H1 (cell line): ENCODE results near the gene ISL2. TPM values are rescaled to one million over a fixed set of nuclear protein-coding genes. Genes with fewer than 3 reads are reported as not detected.

Experiments
- CTCF ChIA-PET: fragments of 300-600 bp; sonication (Branson Sonifier 250); formaldehyde crosslinking; loops from one replicate; lab custom pipeline; 2021; ENCODE audit not compliant: partially characterized antibody; lab: Charles Lee
- POLR2A ChIA-PET: fragments of 300-600 bp; sonication (Branson Sonifier 250); formaldehyde crosslinking; loops from one replicate; lab custom pipeline; 2021; ENCODE audit warnings: inconsistent platforms; ENCODE audit not compliant: partially characterized antibody; lab: Charles Lee
- DNase-seq, 2 experiments: peaks; one replicate each; pipeline versions ENCODE4 v3.0.0 to v3.0.0-alpha.2; 2010 to 2022; ENCODE audit warnings: low spot score in 2 of 2, low read depth in 1 of 2, mixed read lengths in 1 of 2
- FAIRE-seq: peaks from 2 replicates; lab custom pipeline; 2011; peaks lifted over from hg19 to GRCh38; lab: Jason Lieb, UNC
- H2AFZ ChIP-seq: 2 replicates; pipeline ENCODE4 v1.8.1; 2012; ENCODE audit warnings: low read length, inconsistent platforms
- H2AK5ac ChIP-seq: 2 replicates; pipeline ENCODE4 v1.6.1; 2013; ENCODE audit warnings: low read depth, low read length
- H2BK120ac ChIP-seq: replicated peaks from 2 replicates; pipeline ENCODE3; 2013; ENCODE audit warnings: low read depth, low read length, inconsistent platforms
- H2BK12ac ChIP-seq: 2 replicates; pipeline ENCODE4 v1.6.1; 2013; ENCODE audit warnings: low read depth, low read length
- H2BK15ac ChIP-seq: 2 replicates; pipeline ENCODE4 v1.6.1; 2013; ENCODE audit warnings: low read length
- H2BK20ac ChIP-seq: 2 replicates; pipeline ENCODE4 v1.6.1; 2013; ENCODE audit warnings: low read length
- H2BK5ac ChIP-seq: 2 replicates; pipeline ENCODE4 v1.6.1; 2013; ENCODE audit warnings: low read depth, low read length
- H3K14ac ChIP-seq: 2 replicates; pipeline ENCODE4 v1.6.1; 2013; ENCODE audit warnings: inconsistent platforms; ENCODE audit not compliant: insufficient read length
- H3K18ac ChIP-seq: 2 replicates; pipeline ENCODE4 v1.6.1; 2013; ENCODE audit warnings: low read length; ENCODE audit errors: extremely low read depth
- H3K23ac ChIP-seq: 2 replicates; pipeline ENCODE4 v1.6.1; 2013; ENCODE audit warnings: inconsistent platforms; ENCODE audit not compliant: insufficient read length
- H3K23me2 ChIP-seq: 2 replicates; pipeline ENCODE4 v1.6.1; 2013; ENCODE audit warnings: low read depth, low read length
- H3K27ac ChIP-seq: 2 replicates; pipeline ENCODE4 v1.6.1; 2011; ENCODE audit warnings: low read depth, low read length, inconsistent platforms
- H3K27me3 ChIP-seq, 4 experiments: replicated peaks in 1 of 4; 1 replicate in 1 of 4; 2 replicates in 3 of 4; pipeline versions ENCODE4 v1.6.1 to v1.8.1; 2011 to 2013; ENCODE audit warnings: low read length in 3 of 4, mild to moderate bottlenecking in 3 of 4, inconsistent platforms in 2 of 4, mixed read lengths in 2 of 4, moderate library complexity in 1 of 4; ENCODE audit not compliant: control insufficient read depth in 3 of 4, insufficient read depth in 3 of 4; ENCODE audit errors: extremely low read depth in 1 of 4
- H3K36me3 ChIP-seq, 4 experiments: 2 replicates each; pipeline versions ENCODE4 v1.6.1 to v1.8.1; 2011 to 2013; ENCODE audit warnings: mild to moderate bottlenecking in 4 of 4, low read length in 3 of 4, moderate library complexity in 2 of 4, control low read depth in 1 of 4, inconsistent platforms in 1 of 4; ENCODE audit not compliant: insufficient read depth in 4 of 4, control insufficient read depth in 2 of 4
- H3K4ac ChIP-seq: replicated peaks from 2 replicates; pipeline ENCODE3; 2013; ENCODE audit warnings: low read length, low read depth, mixed read lengths, inconsistent platforms; ENCODE audit not compliant: insufficient read length
- H3K4me1 ChIP-seq, 4 experiments: replicated peaks in 1 of 4; 1 replicate in 1 of 4; 2 replicates in 3 of 4; pipeline versions ENCODE4 v1.6.1 to v1.8.1; 2011 to 2013; ENCODE audit warnings: low read length in 3 of 4, inconsistent platforms in 2 of 4, mixed read lengths in 1 of 4; ENCODE audit not compliant: insufficient read depth in 4 of 4, control insufficient read depth in 3 of 4
- H3K4me2 ChIP-seq, 2 experiments: 2 replicates each; pipeline versions ENCODE4 v1.6.1 to v1.8.1; 2011 to 2013; ENCODE audit warnings: low read depth in 2 of 2, low read length in 2 of 2, control low read depth in 1 of 2, inconsistent platforms in 1 of 2, mild to moderate bottlenecking in 1 of 2; ENCODE audit not compliant: insufficient read depth in 1 of 2
- H3K4me3 ChIP-seq, 4 experiments: fragments of 200-600, 300-600 bp in 1 of 4; sonication (generic), shearing (Covaris generic), sonication (Bioruptor Twin) in 1 of 4; 2 replicates each; pipeline versions ENCODE4 v1.5.1 to v1.8.1; 2011 to 2016; ENCODE audit warnings: low read length in 4 of 4, low read depth in 3 of 4, control low read depth in 2 of 4, inconsistent platforms in 2 of 4, mild to moderate bottlenecking in 2 of 4, mixed read lengths in 1 of 4, moderate library complexity in 1 of 4; ENCODE audit not compliant: insufficient read depth in 2 of 4; ENCODE audit errors: extremely low read depth in 1 of 4
- H3K56ac ChIP-seq: replicated peaks from 2 replicates; pipeline ENCODE3; 2013; ENCODE audit warnings: low read depth, mild to moderate bottlenecking, mixed read lengths, low read length, inconsistent platforms; ENCODE audit not compliant: insufficient read length
- H3K79me1 ChIP-seq: 2 replicates; pipeline ENCODE4 v1.6.1; 2013; ENCODE audit warnings: low read depth, low read length, control low read depth
- H3K79me2 ChIP-seq, 2 experiments: 2 replicates each; pipeline versions ENCODE4 v1.6.1 to v1.8.1; 2012 to 2013; ENCODE audit warnings: low read length in 2 of 2, mild to moderate bottlenecking in 2 of 2, inconsistent platforms in 1 of 2; ENCODE audit not compliant: insufficient read depth in 2 of 2, control insufficient read depth in 1 of 2
- H3K9ac ChIP-seq, 4 experiments: replicated peaks in 1 of 4; 1 replicate in 1 of 4; 2 replicates in 3 of 4; pipeline versions ENCODE4 v1.6.1 to v1.8.1; 2011 to 2013; ENCODE audit warnings: low read depth in 3 of 4, low read length in 3 of 4, control low read depth in 2 of 4, mild to moderate bottlenecking in 2 of 4, moderate library complexity in 2 of 4, inconsistent platforms in 1 of 4; ENCODE audit errors: extremely low read depth in 1 of 4
- H3K9me3 ChIP-seq, 2 experiments: 2 replicates each; pipeline versions ENCODE4 v1.6.1 to v1.8.1; 2012 to 2013; ENCODE audit warnings: mild to moderate bottlenecking in 2 of 2, moderate library complexity in 2 of 2, control low read depth in 1 of 2, inconsistent platforms in 1 of 2, low read depth in 1 of 2, low read length in 1 of 2, mixed read lengths in 1 of 2; ENCODE audit not compliant: insufficient read depth in 2 of 2
- H4K20me1 ChIP-seq, 2 experiments: replicated peaks in 1 of 2; 2 replicates each; pipeline versions ENCODE3 to v1.8.1; 2011 to 2013; ENCODE audit warnings: inconsistent platforms in 2 of 2, low read length in 2 of 2, mild to moderate bottlenecking in 1 of 2; ENCODE audit not compliant: insufficient read depth in 2 of 2, control insufficient read depth in 1 of 2
- H4K5ac ChIP-seq: 2 replicates; pipeline ENCODE4 v1.6.1; 2013; ENCODE audit warnings: low read length, low read depth, mixed read lengths, inconsistent platforms; ENCODE audit not compliant: insufficient read length
- H4K8ac ChIP-seq: 2 replicates; pipeline ENCODE4 v1.8.0; 2013; ENCODE audit warnings: mild to moderate bottlenecking, moderate library complexity, low read length, inconsistent platforms; ENCODE audit not compliant: insufficient read depth; ENCODE audit errors: extremely low read depth
- H4K91ac ChIP-seq: replicated peaks from 2 replicates; pipeline ENCODE3; 2013; ENCODE audit warnings: low read length, mixed read lengths, inconsistent platforms; ENCODE audit not compliant: insufficient read length
- CBX5 ChIP-seq: fragments of 300-800, 300-1000 bp; sonication (generic); IDR thresholded peaks from 2 replicates; pipeline ENCODE4 v1.7.1; 2016; ENCODE audit warnings: antibody characterized with exemption, low read length, low read depth
- KDM5A ChIP-seq: fragments of 200-600 bp; IDR thresholded peaks from 2 replicates; pipeline ENCODE4 v1.7.1; 2012; ENCODE audit warnings: mild to moderate bottlenecking, low read length, inconsistent platforms, mixed read lengths
- POU5F1 ChIP-seq: IDR thresholded peaks from 2 replicates; pipeline ENCODE4 v1.6.1; 2011; ENCODE audit warnings: low read depth, mild to moderate bottlenecking, low read length, moderate library complexity
- RNF2 ChIP-seq: fragments of 200-900, 300-1000 bp; sonication (generic); IDR thresholded peaks from 2 replicates; pipeline ENCODE4 v1.7.1; 2016; ENCODE audit warnings: borderline replicate concordance, low read depth, mild to moderate bottlenecking, antibody characterized with exemption, low read length; ENCODE audit not compliant: poor library complexity, severe bottlenecking; ENCODE audit errors: missing control alignments
- TAF1 ChIP-seq: IDR thresholded peaks from 2 replicates; pipeline ENCODE4 v1.6.1; 2011; ENCODE audit warnings: mild to moderate bottlenecking, low read depth, low read length
- YY1 ChIP-seq: IDR thresholded peaks from 2 replicates; pipeline ENCODE4 v1.6.1; 2011; ENCODE audit warnings: low read depth, mild to moderate bottlenecking, low read length
- WGBS, 2 experiments: shearing (Covaris generic) in 1 of 2; methylation state at CpG; one replicate each; pipeline versions ENCODE4 v1.1.6 to v1.1.7; 2013 to 2015; ENCODE audit warnings: low lambda C conversion rate in 2 of 2, mixed read lengths in 2 of 2, inconsistent platforms in 1 of 2, low coverage in 1 of 2, missing lambda C conversion rate in 1 of 2; ENCODE audit not compliant: insufficient replicate concordance in 2 of 2, insufficient coverage in 1 of 2, insufficient read length in 1 of 2; ENCODE audit errors: extremely low coverage in 1 of 2, missing lambda C conversion rate in 1 of 2; 5-methylcytosine and 5-hydroxymethylcytosine counted together
- polyA plus RNA-seq, 7 experiments: library from polyadenylated mRNA; depleted of rRNA in 3 of 7; stranded (reverse) in 5 of 7; unstranded in 2 of 7; fragments of >200 nt in 5 of 7; fragments of 200-250 nt in 2 of 7; gene quantifications; 1 replicate in 5 of 7; 2 replicates in 1 of 7; 4 replicates in 1 of 7; pipeline versions ENCODE4 v1.2.1 to v1.2.3, GENCODE V29; 2011 to 2013; ENCODE audit warnings: missing spikeins in 2 of 7, mixed read lengths in 2 of 7
- total RNA-seq: library from RNA; stranded (reverse); fragmentation: NEBNext Ultra II Directional; extraction: Animal tissue kit (Norgen Biotek cat#: 25700); gene quantifications from 2 replicates; pipeline ENCODE4 v1.2.1, GENCODE V29; 2021

ISL2 gene
- total and polyA plus RNA-seq, 2 of the 8 experiments (the other 6 are each of a cell fraction or from before 2014, with no cell fraction given) = 0.32 to 0.99 TPM

- Histone ChIP-seq H3K36me3 (no peaks in the 10 kb centered on the region), H3K23ac (no peak overlapping the region), H2BK12ac (no peak overlapping the region), H3K18ac (no peak overlapping the region), H4K8ac (no peak overlapping the region), H4K91ac (no peak overlapping the region), H3K56ac (no peak overlapping the region), H2AK5ac (no peak overlapping the region), H3K79me2 (peaks cover 0 to 54% of the 10 kb centered on the region in 2 experiments; a peak in 2 of 4 replicates), H3K4ac (no peak overlapping the region), H2AFZ (no peak overlapping the region), H4K5ac (no peak overlapping the region), H3K27ac (no peak overlapping the region), H3K4me2 (no peak overlapping the region), H3K27me3 (no peaks in the 10 kb centered on the region), H3K9me3 (no peaks in the 10 kb centered on the region; a peak in 1 of 4 replicates), H2BK5ac (no peak overlapping the region), H3K79me1 (no peaks in the 10 kb centered on the region; the same call in none of the 2 replicates), H3K4me3 (no peak overlapping the region), H2BK120ac (no peak overlapping the region), H3K4me1 (no peaks in the 10 kb centered on the region), H2BK20ac (no peak overlapping the region), H2BK15ac (no peak overlapping the region), H4K20me1 (peaks cover 2 to 4% of the 10 kb centered on the region in 2 experiments), H3K23me2 (0 out of 2 replicates have a peak, but pooled peaks cover 3% of the 10 kb centered on the region), H3K14ac (no peak overlapping the region), H3K9ac (no peak overlapping the region)
- WGBS, 2 experiments = 78% methylated on average over 1 of the region's 1 CpG; no CpG with 5 or more reads in 1 of the 2 experiments
- POLR2A ChIA-PET = interaction anchor here (1.2 kb wide), 1 partner anchor 9 kb away, joined by 3 read pairs; no protein-coding TSS in a partner anchor
- FAIRE-seq = no peak
- DNase-seq = no peak
- CTCF ChIA-PET = interaction anchor here (0.6 to 2.2 kb wide), 4 partner anchors 34 to 379 kb away, joined by 3 to 5 read pairs (median 4); no protein-coding TSS in a partner anchor
- no peak for TF ChIP-seq TAF1
- no peak for TF ChIP-seq POU5F1
- TF ChIP-seq CBX5 = no peak
- no peak for TF ChIP-seq RNF2
- TF ChIP-seq KDM5A = no peak
- TF ChIP-seq YY1 = no peak
These were observed 36.8 kb upstream of the ISL2 start for GRCh38 chr15:76299786-76300185.
